GM12878 (cell line): ENCODE measurements around the gene EDC4. TPM values are rescaled to one million over a fixed set of nuclear protein-coding genes. Genes with fewer than 3 reads are reported as not detected.

ENCODE experiments used
- BACH1 ChIP-seq: fragments of 450-650 bp; IDR thresholded peaks from 2 replicates; pipeline ENCODE4 v1.6.1; 2017; ENCODE audit warnings: mild to moderate bottlenecking, borderline replicate concordance
- LARP7 ChIP-seq: fragments of 450-650 bp; IDR thresholded peaks from 2 replicates; pipeline ENCODE4 v1.6.1; 2017; ENCODE audit warnings: mild to moderate bottlenecking
- MTA3 ChIP-seq: IDR thresholded peaks from 2 replicates; pipeline ENCODE4 v1.6.1; 2012; ENCODE audit warnings: low read length, inconsistent platforms, borderline replicate concordance
- MYB ChIP-seq: fragments of 150-350 bp; IDR thresholded peaks from 2 replicates; pipeline ENCODE4 v1.6.1; 2014; ENCODE audit warnings: mild to moderate bottlenecking, low read depth, low read length, borderline replicate concordance
- POLR2A ChIP-seq: IDR thresholded peaks from 2 replicates; pipeline ENCODE4 v1.6.1; 2011; ENCODE audit warnings: low read depth, mild to moderate bottlenecking, low read length
- POU2F2 ChIP-seq: IDR thresholded peaks from 3 replicates; pipeline ENCODE4 v1.6.1; 2011; ENCODE audit warnings: low read depth, mild to moderate bottlenecking, low read length, borderline replicate concordance
- SMAD5 ChIP-seq: IDR thresholded peaks from 2 replicates; pipeline ENCODE4 v1.6.1; 2016; ENCODE audit warnings: antibody characterized with exemption, low read depth
- SPI1 ChIP-seq: IDR thresholded peaks from 2 replicates; pipeline ENCODE4 v1.6.1; 2011; ENCODE audit warnings: low read depth, mild to moderate bottlenecking, low read length, moderate library complexity, borderline replicate concordance; ENCODE audit not compliant: insufficient read depth
- TBL1XR1 ChIP-seq: IDR thresholded peaks from 2 replicates; pipeline ENCODE4 v1.6.1; 2012; ENCODE audit warnings: low read depth, low read length, improper control_type of control experiment
- ZSCAN29 ChIP-seq: fragments of 450-650 bp; IDR thresholded peaks from 2 replicates; pipeline ENCODE4 v1.6.1; 2017; ENCODE audit warnings: mild to moderate bottlenecking, moderate library complexity
- polyA plus RNA-seq, 11 experiments: library from polyadenylated mRNA; depleted of rRNA in 4 of 11; unstranded in 6 of 11; stranded (reverse) in 5 of 11; fragments of >200 nt; fragmentation: Nextera tagmentation in 4 of 11; fragmentation: Illumina TruSeq in 1 of 11; extraction: Ambion mirVana in 4 of 11; extraction: Trizol in 1 of 11; gene quantifications; 1 replicate in 1 of 11; 2 replicates in 10 of 11; pipeline versions ENCODE4 v1.2.1 to v1.2.3, GENCODE V29; 2011 to 2016; ENCODE audit warnings: inconsistent platforms in 2 of 11, missing spikeins in 2 of 11, low read depth in 1 of 11
- small RNA-seq: library from RNA; depleted of rRNA; stranded (forward); fragments of <200 nt; gene quantifications from one replicate; pipeline ENCODE3, GENCODE V24; 2014
- total RNA-seq, 4 experiments: library from RNA; depleted of rRNA in 3 of 4; stranded (reverse); fragments of >200 nt in 3 of 4; fragmentation: Illumina TruSeq in 1 of 4; extraction: Trizol in 1 of 4; gene quantifications; 2 replicates each; pipeline versions ENCODE4 v1.2.1 to v1.2.3, GENCODE V29; 2013 to 2021
- TF ChIP-seq, protein P1 (sequence below): IDR thresholded peaks from 2 replicates; pipeline ENCODE4 v1.6.1; 2012; ENCODE audit warnings: low read depth, low read length, improper control_type of control experiment
- TF ChIP-seq, protein P2 (sequence below): IDR thresholded peaks from 2 replicates; pipeline ENCODE4 v1.6.1; 2011; ENCODE audit warnings: low read depth, mild to moderate bottlenecking, low read length, moderate library complexity, borderline replicate concordance; ENCODE audit errors: extremely low read depth

EDC4 gene
- total and polyA plus RNA-seq, 10 of the 15 experiments (the other 5 are each of a cell fraction or from before 2014, with no cell fraction given), result 1.2 to 86.0 (median 53.4) TPM

DNA sequence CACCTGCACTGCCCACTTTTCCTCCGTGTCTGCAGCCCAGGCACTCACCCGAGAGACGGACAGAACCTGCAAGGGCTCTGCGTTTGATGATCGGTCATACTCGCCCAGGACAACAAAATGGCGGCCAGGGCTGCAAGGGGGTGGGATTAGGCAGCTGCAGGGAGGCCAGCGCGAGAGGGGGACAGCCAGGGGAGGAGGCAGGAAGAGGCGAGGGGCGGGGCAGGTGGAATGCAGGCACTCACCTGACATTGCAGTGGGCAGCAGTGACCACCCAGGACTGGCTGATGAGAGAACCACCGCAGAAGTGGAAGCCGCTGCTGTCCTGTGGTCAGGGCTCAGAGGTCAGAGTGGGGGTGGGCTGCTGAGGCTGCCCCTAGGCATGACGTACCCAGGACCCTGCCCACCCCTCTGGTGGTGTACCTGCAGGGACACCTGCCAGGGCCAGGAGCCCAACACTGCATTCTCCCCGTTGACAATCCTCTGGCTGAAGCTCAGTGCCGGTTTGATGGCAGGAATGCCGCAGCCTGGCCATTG is 57.9 kb downstream of the EDC4 start (continued):
- TF ChIP-seq, protein P1, sequence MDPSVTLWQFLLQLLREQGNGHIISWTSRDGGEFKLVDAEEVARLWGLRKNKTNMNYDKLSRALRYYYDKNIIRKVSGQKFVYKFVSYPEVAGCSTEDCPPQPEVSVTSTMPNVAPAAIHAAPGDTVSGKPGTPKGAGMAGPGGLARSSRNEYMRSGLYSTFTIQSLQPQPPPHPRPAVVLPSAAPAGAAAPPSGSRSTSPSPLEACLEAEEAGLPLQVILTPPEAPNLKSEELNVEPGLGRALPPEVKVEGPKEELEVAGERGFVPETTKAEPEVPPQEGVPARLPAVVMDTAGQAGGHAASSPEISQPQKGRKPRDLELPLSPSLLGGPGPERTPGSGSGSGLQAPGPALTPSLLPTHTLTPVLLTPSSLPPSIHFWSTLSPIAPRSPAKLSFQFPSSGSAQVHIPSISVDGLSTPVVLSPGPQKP, result no peak
- no peak for TF ChIP-seq TBL1XR1
- TF ChIP-seq, protein P2, sequence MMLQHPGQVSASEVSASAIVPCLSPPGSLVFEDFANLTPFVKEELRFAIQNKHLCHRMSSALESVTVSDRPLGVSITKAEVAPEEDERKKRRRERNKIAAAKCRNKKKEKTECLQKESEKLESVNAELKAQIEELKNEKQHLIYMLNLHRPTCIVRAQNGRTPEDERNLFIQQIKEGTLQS, result no peak
- TF ChIP-seq POU2F2, result no peak
- no peak for TF ChIP-seq MYB
- TF ChIP-seq POLR2A, result peak; percentile 47
- TF ChIP-seq SMAD5, result no peak
- no peak for TF ChIP-seq ZSCAN29
- 0 out of 2 replicates have a peak, but pooled peaks have one; percentile 14 for TF ChIP-seq MTA3
- no peak for TF ChIP-seq SPI1
- no peak for TF ChIP-seq BACH1
- no peak for TF ChIP-seq LARP7

Small RNAs within 50 kb of the gene (small RNA-seq; reads per million reads assigned to genes)
- gene AC040162.2, result not detected
- gene NRN1L, result not detected

Other genes starting within 250 kb of the EDC4 start
Only the 7 nearest of the 23 such genes appear.
- gene THAP11, start 30.7 kb upstream of the EDC4 start, total RNA-seq (2014; rRNA removed), result 31.9 and 35.8 TPM in 2 replicates
- gene THAP11, start 30.7 kb upstream of the EDC4 start, total RNA-seq (2014; rRNA removed; fragmentation: Illumina TruSeq; extraction: Trizol), result 12.7 and 13.6 TPM in 2 replicates
- gene THAP11, start 30.7 kb upstream of the EDC4 start, total RNA-seq (2021), result 27.3 and 30.0 TPM in 2 replicates
- gene THAP11, start 30.7 kb upstream of the EDC4 start, polyA plus RNA-seq (2011; rRNA removed), result 21.9 and 30.6 TPM in 2 replicates
- gene THAP11, start 30.7 kb upstream of the EDC4 start, polyA plus RNA-seq (2014; fragmentation: Illumina TruSeq; extraction: Trizol), result 6.5 and 10.9 TPM in 2 replicates
- gene THAP11, start 30.7 kb upstream of the EDC4 start, polyA plus RNA-seq (2014; fragmentation: Nextera tagmentation; extraction: Ambion mirVana), result 1 to 10 TPM; 2.5 to 7.7 TPM
- gene THAP11, start 30.7 kb upstream of the EDC4 start, polyA plus RNA-seq (2014; rRNA removed), result 27.5 TPM in 2 replicates
- gene THAP11, start 30.7 kb upstream of the EDC4 start, polyA plus RNA-seq (2016; fragmentation: Nextera tagmentation; extraction: Ambion mirVana), result 10 to 100 TPM; 15.3 to 36.7 TPM
- 116 and 120 TPM in 2 replicates for gene NUTF2, start 26.1 kb upstream of the EDC4 start, total RNA-seq (2014; rRNA removed)
- 113 and 129 TPM in 2 replicates for gene NUTF2, start 26.1 kb upstream of the EDC4 start, total RNA-seq (2014; rRNA removed; fragmentation: Illumina TruSeq; extraction: Trizol)
- gene NUTF2, start 26.1 kb upstream of the EDC4 start, total RNA-seq (2021), result 128 and 130 TPM in 2 replicates
- gene NUTF2, start 26.1 kb upstream of the EDC4 start, polyA plus RNA-seq (2011; rRNA removed), result 83.7 and 155 TPM in 2 replicates
- gene NUTF2, start 26.1 kb upstream of the EDC4 start, polyA plus RNA-seq (2014; fragmentation: Illumina TruSeq; extraction: Trizol), result 152 and 185 TPM in 2 replicates
- 100 to 1,000 TPM; 220 to 245 TPM for gene NUTF2, start 26.1 kb upstream of the EDC4 start, polyA plus RNA-seq (2014; fragmentation: Nextera tagmentation; extraction: Ambion mirVana)
- 212 and 231 TPM in 2 replicates for gene NUTF2, start 26.1 kb upstream of the EDC4 start, polyA plus RNA-seq (2014; rRNA removed)
- 100 to 1,000 TPM; 323 to 342 TPM for gene NUTF2, start 26.1 kb upstream of the EDC4 start, polyA plus RNA-seq (2016; fragmentation: Nextera tagmentation; extraction: Ambion mirVana)
- gene CENPT, start 25.4 kb upstream of the EDC4 start, total RNA-seq (2014; rRNA removed), result 26.7 and 29.0 TPM in 2 replicates
- gene CENPT, start 25.4 kb upstream of the EDC4 start, total RNA-seq (2014; rRNA removed; fragmentation: Illumina TruSeq; extraction: Trizol), result 14.9 and 15.1 TPM in 2 replicates
- 31.4 and 36.6 TPM in 2 replicates for gene CENPT, start 25.4 kb upstream of the EDC4 start, total RNA-seq (2021)
- gene CENPT, start 25.4 kb upstream of the EDC4 start, polyA plus RNA-seq (2011; rRNA removed), result 16.2 and 22.4 TPM in 2 replicates
- gene CENPT, start 25.4 kb upstream of the EDC4 start, polyA plus RNA-seq (2014; fragmentation: Illumina TruSeq; extraction: Trizol), result 9.4 and 20.1 TPM in 2 replicates
- gene CENPT, start 25.4 kb upstream of the EDC4 start, polyA plus RNA-seq (2014; fragmentation: Nextera tagmentation; extraction: Ambion mirVana), result 1 to 10 TPM; 1.1 to 5.7 TPM
- gene CENPT, start 25.4 kb upstream of the EDC4 start, polyA plus RNA-seq (2014; rRNA removed), result 44.4 and 51.2 TPM in 2 replicates
- 10 to 100 TPM; 41.7 to 45.7 TPM for gene CENPT, start 25.4 kb upstream of the EDC4 start, polyA plus RNA-seq (2016; fragmentation: Nextera tagmentation; extraction: Ambion mirVana)
- gene NRN1L, start 11.8 kb downstream of the EDC4 start, total RNA-seq (2014; rRNA removed), result 0.40 TPM in 1 of 2 replicates, not detected in the other
- gene NRN1L, start 11.8 kb downstream of the EDC4 start, total RNA-seq (2014; rRNA removed; fragmentation: Illumina TruSeq; extraction: Trizol), result not detected in 2 replicates
- 0.92 TPM in 1 of 2 replicates, not detected in the other for gene NRN1L, start 11.8 kb downstream of the EDC4 start, total RNA-seq (2021)
- 0.20 TPM in 1 of 2 replicates, not detected in the other for gene NRN1L, start 11.8 kb downstream of the EDC4 start, polyA plus RNA-seq (2011; rRNA removed)
- gene NRN1L, start 11.8 kb downstream of the EDC4 start, polyA plus RNA-seq (2014; fragmentation: Illumina TruSeq; extraction: Trizol), result 0.28 TPM in 1 of 2 replicates, not detected in the other
- under 1 TPM in 1 of 2 experiments, not detected in 1; 0.11 TPM for gene NRN1L, start 11.8 kb downstream of the EDC4 start, polyA plus RNA-seq (2014; fragmentation: Nextera tagmentation; extraction: Ambion mirVana)
- gene NRN1L, start 11.8 kb downstream of the EDC4 start, polyA plus RNA-seq (2014; rRNA removed), result 0.60 and 0.99 TPM in 2 replicates
- under 1 TPM in 1 of 2 experiments, not detected in 1; 0.21 TPM for gene NRN1L, start 11.8 kb downstream of the EDC4 start, polyA plus RNA-seq (2016; fragmentation: Nextera tagmentation; extraction: Ambion mirVana)
- 5.0 and 7.3 TPM in 2 replicates for gene PSKH1, start 20.2 kb downstream of the EDC4 start, total RNA-seq (2014; rRNA removed)
- gene PSKH1, start 20.2 kb downstream of the EDC4 start, total RNA-seq (2014; rRNA removed; fragmentation: Illumina TruSeq; extraction: Trizol), result 6.7 and 7.2 TPM in 2 replicates
- 17.2 and 18.9 TPM in 2 replicates for gene PSKH1, start 20.2 kb downstream of the EDC4 start, total RNA-seq (2021)
- gene PSKH1, start 20.2 kb downstream of the EDC4 start, polyA plus RNA-seq (2011; rRNA removed), result 3.1 and 7.5 TPM in 2 replicates
- gene PSKH1, start 20.2 kb downstream of the EDC4 start, polyA plus RNA-seq (2014; fragmentation: Illumina TruSeq; extraction: Trizol), result 2.3 and 8.1 TPM in 2 replicates
- 1 to 10 TPM in 1 of 2 experiments, under 1 TPM in 1; 0.63 to 1.2 TPM for gene PSKH1, start 20.2 kb downstream of the EDC4 start, polyA plus RNA-seq (2014; fragmentation: Nextera tagmentation; extraction: Ambion mirVana)
- 12.8 and 14.1 TPM in 2 replicates for gene PSKH1, start 20.2 kb downstream of the EDC4 start, polyA plus RNA-seq (2014; rRNA removed)
- 10 to 100 TPM; 13.9 to 20.4 TPM for gene PSKH1, start 20.2 kb downstream of the EDC4 start, polyA plus RNA-seq (2016; fragmentation: Nextera tagmentation; extraction: Ambion mirVana)
- gene CTRL, start 58.8 kb downstream of the EDC4 start, total RNA-seq (2014; rRNA removed), result 1.5 and 2.6 TPM in 2 replicates
- gene CTRL, start 58.8 kb downstream of the EDC4 start, total RNA-seq (2014; rRNA removed; fragmentation: Illumina TruSeq; extraction: Trizol), result 0.83 and 1.1 TPM in 2 replicates
- gene CTRL, start 58.8 kb downstream of the EDC4 start, total RNA-seq (2021), result 2.0 and 3.6 TPM in 2 replicates
- 0.32 and 1.3 TPM in 2 replicates for gene CTRL, start 58.8 kb downstream of the EDC4 start, polyA plus RNA-seq (2011; rRNA removed)
- gene CTRL, start 58.8 kb downstream of the EDC4 start, polyA plus RNA-seq (2014; fragmentation: Illumina TruSeq; extraction: Trizol), result 0.46 and 1.5 TPM in 2 replicates
- gene CTRL, start 58.8 kb downstream of the EDC4 start, polyA plus RNA-seq (2014; fragmentation: Nextera tagmentation; extraction: Ambion mirVana), result 1 to 10 TPM; 2.7 to 4.2 TPM
- 2.0 and 2.8 TPM in 2 replicates for gene CTRL, start 58.8 kb downstream of the EDC4 start, polyA plus RNA-seq (2014; rRNA removed)
- gene CTRL, start 58.8 kb downstream of the EDC4 start, polyA plus RNA-seq (2016; fragmentation: Nextera tagmentation; extraction: Ambion mirVana), result 1 to 10 TPM; 4.3 to 4.9 TPM
- gene PSMB10, start 63.8 kb downstream of the EDC4 start, total RNA-seq (2014; rRNA removed), result 254 and 295 TPM in 2 replicates
- 97.2 and 108 TPM in 2 replicates for gene PSMB10, start 63.8 kb downstream of the EDC4 start, total RNA-seq (2014; rRNA removed; fragmentation: Illumina TruSeq; extraction: Trizol)
- 203 and 207 TPM in 2 replicates for gene PSMB10, start 63.8 kb downstream of the EDC4 start, total RNA-seq (2021)
- gene PSMB10, start 63.8 kb downstream of the EDC4 start, polyA plus RNA-seq (2011; rRNA removed), result 32.0 and 70.6 TPM in 2 replicates
- gene PSMB10, start 63.8 kb downstream of the EDC4 start, polyA plus RNA-seq (2014; fragmentation: Illumina TruSeq; extraction: Trizol), result 2.8 and 24.1 TPM in 2 replicates
- 10 to 100 TPM; 27.4 to 80.8 TPM for gene PSMB10, start 63.8 kb downstream of the EDC4 start, polyA plus RNA-seq (2014; fragmentation: Nextera tagmentation; extraction: Ambion mirVana)
- gene PSMB10, start 63.8 kb downstream of the EDC4 start, polyA plus RNA-seq (2014; rRNA removed), result 193 and 227 TPM in 2 replicates
- 100 to 1,000 TPM; 266 to 308 TPM for gene PSMB10, start 63.8 kb downstream of the EDC4 start, polyA plus RNA-seq (2016; fragmentation: Nextera tagmentation; extraction: Ambion mirVana)